Activated naive CD4-positive, alpha-beta T cell treated with anti-CD3 and anti-CD28 coated beads, Interleukin-2, amount 10 ng/mL, durations not matched to agents 7 days and 5 days (primary cell): ENCODE results near the gene LYRM9.
"Not testable (repeated sequence)": the region's sequence is repeated elsewhere in the genome, so short reads cannot be mapped to it uniquely, and the experiment has no call there.

Experiments used
- CTCF ChIA-PET: fragments of 350-600 bp; sonication (Branson Sonifier 250); formaldehyde crosslinking; loops from one replicate; lab custom pipeline; 2021; ENCODE audit warnings: antibody characterized with exemption; lab: Charles Lee
- DNase-seq: peaks from one replicate; pipeline ENCODE4 v3.0.0-alpha.2; 2020
- H3K27ac Mint-ChIP-seq: one replicate; pipeline ENCODE4 v1.8.0; 2021; ENCODE audit warnings: mild to moderate bottlenecking, moderate library complexity, mixed read lengths
- H3K27me3 Mint-ChIP-seq: one replicate; pipeline ENCODE4 v1.8.0; 2021; ENCODE audit warnings: mild to moderate bottlenecking, mixed read lengths
- H3K36me3 Mint-ChIP-seq: one replicate; pipeline ENCODE4 v1.8.0; 2021; ENCODE audit warnings: mixed read lengths
- H3K4me1 Mint-ChIP-seq: one replicate; pipeline ENCODE4 v1.8.0; 2021; ENCODE audit warnings: mixed read lengths
- H3K4me3 Mint-ChIP-seq: one replicate; pipeline ENCODE4 v1.8.0; 2021; ENCODE audit warnings: mild to moderate bottlenecking, moderate library complexity, mixed read lengths
- H3K9me3 Mint-ChIP-seq: one replicate; pipeline ENCODE4 v1.8.0; 2021; ENCODE audit warnings: mixed read lengths

Gene LYRM9

GRCh38 chr17:27896701-27897100, 3.5 kb upstream of the LYRM9 start:
- no peak for DNase-seq

GRCh38 chr17:27895940-27896535, 2.9 kb upstream of the LYRM9 start:
- H3K4me3 Mint-ChIP-seq = no peak overlapping the region
- CTCF ChIA-PET = no interaction called here
- H3K27me3 Mint-ChIP-seq = peaks cover 24% of the 10 kb centered on the region
- H3K4me1 Mint-ChIP-seq = peaks cover 16% of the 10 kb centered on the region
- no peaks in the 10 kb centered on the region for H3K36me3 Mint-ChIP-seq
- DNase-seq = no peak
- no peaks in the 10 kb centered on the region for H3K9me3 Mint-ChIP-seq
- no peak overlapping the region for H3K27ac Mint-ChIP-seq

More at GRCh38 chr17:27896701-27897100, 3.5 kb upstream of the LYRM9 start:
- CTCF ChIA-PET = interaction anchor here (0.9 kb wide), 1 partner anchor 171 kb away, joined by 3 read pairs; no protein-coding TSS in a partner anchor
- no peak overlapping the region for H3K4me3 Mint-ChIP-seq
- peaks cover 16% of the 10 kb centered on the region for H3K4me1 Mint-ChIP-seq
- no peaks in the 10 kb centered on the region for H3K9me3 Mint-ChIP-seq
- H3K36me3 Mint-ChIP-seq = no peaks in the 10 kb centered on the region
- no peak overlapping the region for H3K27ac Mint-ChIP-seq
- peaks cover 24% of the 10 kb centered on the region for H3K27me3 Mint-ChIP-seq

- H3K4me3 Mint-ChIP-seq = no peak overlapping the region
- CTCF ChIA-PET = interaction anchor here (1.4 to 7.5 kb wide), 3 partner anchors 12 to 135 kb away, joined by 3 to 86 read pairs (median 24); no protein-coding TSS in a partner anchor
- no peaks in the 10 kb centered on the region for H3K36me3 Mint-ChIP-seq
- H3K4me1 Mint-ChIP-seq = peaks cover 16% of the 10 kb centered on the region
- no peaks in the 10 kb centered on the region for H3K9me3 Mint-ChIP-seq
- H3K27ac Mint-ChIP-seq = no peak overlapping the region
- peaks cover 24% of the 10 kb centered on the region for H3K27me3 Mint-ChIP-seq
- no peak for DNase-seq
Measured at GRCh38 chr17:27895123-27895895, 2.1 kb upstream of the LYRM9 start.

GRCh38 chr17:27893841-27894503, 807 bp upstream of the LYRM9 start:
- CTCF ChIA-PET = interaction anchor here (0.6 to 7.5 kb wide), 14 partner anchors 10 to 357 kb away, joined by 3 to 86 read pairs (median 3); no protein-coding TSS in a partner anchor
- H3K4me1 Mint-ChIP-seq = peaks cover 16% of the 10 kb centered on the region
- H3K27ac Mint-ChIP-seq = no peak overlapping the region
- H3K9me3 Mint-ChIP-seq = no peaks in the 10 kb centered on the region
- no peak for DNase-seq
- H3K27me3 Mint-ChIP-seq = peaks cover 22% of the 10 kb centered on the region
- H3K4me3 Mint-ChIP-seq = peak overlapping the region; percentile 72
- H3K36me3 Mint-ChIP-seq = no peaks in the 10 kb centered on the region

- peaks cover 16% of the 10 kb centered on the region for H3K4me1 Mint-ChIP-seq
- DNase-seq = no peak
- H3K27me3 Mint-ChIP-seq = peaks cover 18% of the 10 kb centered on the region
- H3K9me3 Mint-ChIP-seq = no peaks in the 10 kb centered on the region
- no peaks in the 10 kb centered on the region for H3K36me3 Mint-ChIP-seq
- H3K4me3 Mint-ChIP-seq = peak overlapping the region; percentile 72
- CTCF ChIA-PET = interaction anchor here (0.7 to 7.5 kb wide), 8 partner anchors 9 to 357 kb away, joined by 3 to 86 read pairs (median 12); no protein-coding TSS in a partner anchor
- peak overlapping the region; percentile 75 for H3K27ac Mint-ChIP-seq
Measured at GRCh38 chr17:27892542-27892865, 661 bp downstream of the LYRM9 start.

GRCh38 chr17:27891841-27892240, 1.3 kb downstream of the LYRM9 start:
- Mint-ChIP-seq H3K27ac (no peak overlapping the region), H3K4me3 (no peak overlapping the region), H3K4me1 (peaks cover 16% of the 10 kb centered on the region), H3K9me3 (no peaks in the 10 kb centered on the region), H3K27me3 (peaks cover 14% of the 10 kb centered on the region), H3K36me3 (no peaks in the 10 kb centered on the region)
- no peak for DNase-seq
- CTCF ChIA-PET = interaction anchor here (1.4 to 7.5 kb wide), 5 partner anchors 12 to 357 kb away, joined by 4 to 86 read pairs (median 8); no protein-coding TSS in a partner anchor

- Mint-ChIP-seq H3K4me3 (no peak overlapping the region), H3K4me1 (peaks cover 28% of the 10 kb centered on the region), H3K27me3 (peaks cover 4% of the 10 kb centered on the region), H3K9me3 (no peaks in the 10 kb centered on the region), H3K27ac (no peak overlapping the region), H3K36me3 (no peaks in the 10 kb centered on the region)
- CTCF ChIA-PET = interaction anchor here (0.9 to 7.5 kb wide), 3 partner anchors 10 to 83 kb away, joined by 4 to 86 read pairs (median 4); no protein-coding TSS in a partner anchor
- DNase-seq = no peak
Measured at GRCh38 chr17:27889711-27890251, 3.4 kb downstream of the LYRM9 start.

- Mint-ChIP-seq H3K36me3 (no peaks in the 10 kb centered on the region), H3K27me3 (peaks cover 6% of the 10 kb centered on the region), H3K9me3 (no peaks in the 10 kb centered on the region), H3K4me1 (peaks cover 24% of the 10 kb centered on the region), H3K27ac (no peak overlapping the region), H3K4me3 (no peak overlapping the region)
- CTCF ChIA-PET = interaction anchor here (0.9 to 7.5 kb wide), 3 partner anchors 9 to 129 kb away, joined by 4 to 86 read pairs (median 7); no protein-coding TSS in a partner anchor
- DNase-seq = no peak
Measured at GRCh38 chr17:27888945-27889344, 4.2 kb downstream of the LYRM9 start.

GRCh38 chr17:27888067-27888466, 5.1 kb downstream of the LYRM9 start:
- Mint-ChIP-seq H3K36me3 (no peaks in the 10 kb centered on the region), H3K4me3 (no peak overlapping the region), H3K27me3 (peaks cover 5% of the 10 kb centered on the region), H3K27ac (no peak overlapping the region), H3K9me3 (no peaks in the 10 kb centered on the region), H3K4me1 (peaks cover 17% of the 10 kb centered on the region)
- CTCF ChIA-PET = interaction anchor here (0.9 to 7.5 kb wide), 3 partner anchors 9 to 128 kb away, joined by 4 to 86 read pairs (median 7); no protein-coding TSS in a partner anchor
- no peak for DNase-seq

GRCh38 chr17:27886348-27886906, 6.7 kb downstream of the LYRM9 start:
- H3K4me3 Mint-ChIP-seq, H3K27me3 Mint-ChIP-seq, H3K9me3 Mint-ChIP-seq, H3K36me3 Mint-ChIP-seq, H3K27ac Mint-ChIP-seq, DNase-seq: not testable (repeated sequence)
- peaks cover 12% of the 10 kb centered on the region for H3K4me1 Mint-ChIP-seq
- CTCF ChIA-PET = interaction anchor here (1.0 to 10.0 kb wide), 3 partner anchors 7 to 365 kb away, joined by 3 to 404 read pairs (median 24); partner anchors contain the start of genes LYRM9 and NOS2

- peaks cover 5% of the 10 kb centered on the region for H3K27me3 Mint-ChIP-seq
- no peak overlapping the region for H3K27ac Mint-ChIP-seq
- no peaks in the 10 kb centered on the region for H3K9me3 Mint-ChIP-seq
- CTCF ChIA-PET = interaction anchor here (1.1 to 10.0 kb wide), 5 partner anchors 11 to 231 kb away, joined by 3 to 404 read pairs (median 24); partner anchors contain the start of genes LYRM9 and NOS2
- no peak overlapping the region for H3K4me3 Mint-ChIP-seq
- no peak for DNase-seq
- peaks cover 35% of the 10 kb centered on the region for H3K4me1 Mint-ChIP-seq
- no peaks in the 10 kb centered on the region for H3K36me3 Mint-ChIP-seq
Measured at GRCh38 chr17:27882162-27882840, 10.9 kb downstream of the LYRM9 start.

- Mint-ChIP-seq H3K9me3 (no peaks in the 10 kb centered on the region), H3K4me3 (no peak overlapping the region), H3K36me3 (no peaks in the 10 kb centered on the region), H3K4me1 (peaks cover 26% of the 10 kb centered on the region), H3K27me3 (peaks cover 5% of the 10 kb centered on the region), H3K27ac (no peak overlapping the region)
- DNase-seq = peak; percentile 83
- CTCF ChIA-PET = interaction anchor here (0.8 to 10.0 kb wide), 25 partner anchors 9 to 373 kb away, joined by 3 to 404 read pairs (median 6); partner anchors contain the start of genes LYRM9 and NOS2
Measured at GRCh38 chr17:27879987-27880608, 13.1 kb downstream of the LYRM9 start.
